LNCaP clone FGC (cell line): Measurements from ENCODE around the gene WIPI1.

Source experiments
- DNase-seq: peaks from one replicate; pipeline ENCODE4 v3.0.0-alpha.2; 2011; ENCODE audit warnings: low read depth
- H3K4me3 ChIP-seq: 2 replicates; pipeline ENCODE4 v1.5.1; 2011; ENCODE audit warnings: mild to moderate bottlenecking, low read depth, low read length, control low read depth
- CTCF ChIP-seq: IDR thresholded peaks from 2 replicates; pipeline ENCODE4 v1.5.1; 2012; ENCODE audit warnings: mild to moderate bottlenecking; ENCODE audit not compliant: control insufficient read depth, insufficient read depth; ENCODE audit errors: extremely low read depth

WIPI1 gene

GRCh38 chr17:68385490-68386215 lies 71.6 kb downstream of the WIPI1 start:
- TF ChIP-seq CTCF = no peak

DNA sequence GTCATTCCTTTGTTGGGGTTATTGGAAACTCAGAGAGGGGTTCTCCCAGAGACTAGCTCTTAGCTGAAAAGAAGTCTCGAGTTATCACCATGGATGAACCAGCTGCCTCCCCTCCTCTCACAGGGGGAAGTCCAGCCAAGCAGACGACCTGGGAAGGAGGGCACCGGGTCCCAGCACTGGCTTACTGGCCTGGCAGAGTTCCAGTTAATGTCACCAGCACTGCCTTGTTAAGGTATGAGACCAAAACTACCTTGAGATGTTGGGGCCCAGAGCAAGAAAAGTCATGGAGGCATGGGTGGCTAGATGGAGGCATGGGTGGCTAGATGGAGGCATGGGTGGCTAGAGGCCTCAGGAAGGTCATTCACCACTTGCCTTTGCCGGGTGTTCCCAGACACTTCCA lies 72.4 kb downstream of the WIPI1 start:
- no peak for DNase-seq
- no peak overlapping the region for H3K4me3 ChIP-seq
- no peak for TF ChIP-seq CTCF

More at GRCh38 chr17:68385490-68386215, 71.6 kb downstream of the WIPI1 start:
- no peak overlapping the region for H3K4me3 ChIP-seq
- no peak for DNase-seq

- TF ChIP-seq CTCF = no peak
- DNase-seq = no peak
- no peak overlapping the region for H3K4me3 ChIP-seq
Measured at GRCh38 chr17:68384471-68384870, 72.8 kb downstream of the WIPI1 start.

GRCh38 chr17:68383443-68384321 lies 73.6 kb downstream of the WIPI1 start:
- TF ChIP-seq CTCF = no peak
- DNase-seq = no peak
- H3K4me3 ChIP-seq = no peak overlapping the region

GRCh38 chr17:68383120-68383442 lies 74.2 kb downstream of the WIPI1 start:
- H3K4me3 ChIP-seq = no peak overlapping the region
- no peak for DNase-seq
- TF ChIP-seq CTCF = no peak

DNA sequence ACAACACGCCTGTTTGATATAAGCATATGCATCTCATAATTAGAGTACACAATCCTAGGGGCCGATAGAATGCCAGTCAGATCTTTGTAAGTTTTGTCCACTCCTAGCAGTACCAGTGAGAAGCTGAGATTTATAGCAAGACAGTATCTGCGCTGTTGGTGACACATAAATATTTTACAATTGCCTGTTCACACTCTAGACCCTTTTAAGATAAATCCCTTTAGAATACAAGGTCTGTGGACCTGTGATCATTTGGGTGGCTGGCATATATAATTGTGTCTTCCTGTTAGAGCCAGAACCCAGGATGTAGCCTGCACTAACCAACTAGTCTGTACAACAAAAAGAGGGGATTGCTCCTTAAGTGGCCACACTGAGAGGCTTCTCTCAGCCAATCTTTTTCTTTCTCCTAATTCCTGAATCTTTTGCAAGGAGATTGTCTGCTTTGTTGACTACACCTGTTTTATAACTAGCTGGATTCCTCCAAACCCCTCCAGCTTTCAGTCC lies 74.7 kb downstream of the WIPI1 start:
- DNase-seq = no peak
- no peak for TF ChIP-seq CTCF
- no peak overlapping the region for H3K4me3 ChIP-seq
